ENCODE results near the gene AHDC1. TPM values are rescaled to one million over a fixed set of nuclear protein-coding genes. Genes with fewer than 3 reads are reported as not detected.

AHDC1 gene
- total RNA-seq, 1 donor from 2014 or later, result 124 TPM

DNA sequence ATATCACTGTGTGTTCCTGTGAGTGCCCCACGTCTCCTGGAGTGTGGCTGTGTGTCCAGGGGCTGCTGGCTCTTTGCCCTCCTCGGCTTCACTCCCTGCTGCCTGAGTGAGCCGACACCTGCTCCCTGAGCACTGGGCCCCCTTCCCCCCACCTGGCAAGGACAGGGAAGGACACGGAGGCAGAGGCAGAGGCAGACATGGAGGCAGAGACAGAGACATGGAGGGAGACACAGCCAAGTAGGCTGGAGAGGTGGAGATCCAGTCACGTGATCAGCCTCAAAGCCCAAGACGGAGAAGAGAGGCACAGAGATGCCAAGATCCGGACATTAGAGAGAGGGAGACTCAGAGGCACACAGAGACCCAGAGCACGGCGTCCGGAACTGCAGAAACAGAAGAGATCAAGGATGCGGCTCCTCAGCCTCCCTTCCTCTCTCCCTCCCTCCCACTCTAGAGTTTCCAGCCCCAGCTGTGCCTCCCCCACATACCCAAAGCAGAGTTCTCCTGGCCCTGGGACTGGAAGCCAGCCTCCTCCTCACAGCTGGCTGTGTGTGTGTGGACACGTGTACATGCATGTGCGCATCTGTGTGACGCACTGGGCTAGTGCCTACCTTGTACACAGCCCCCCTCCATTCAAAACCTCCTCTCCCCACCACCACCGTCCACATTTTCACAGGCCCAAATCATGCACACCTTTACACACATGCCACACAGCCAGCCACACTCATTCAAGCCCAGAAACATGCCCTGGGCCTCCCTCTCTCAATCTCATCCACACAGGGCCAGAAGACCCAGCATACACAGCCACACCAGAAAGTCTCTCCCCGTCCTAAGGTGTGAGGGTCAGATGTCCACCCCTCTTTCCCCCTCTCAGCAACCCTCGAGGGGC, 74.9 kb downstream of the AHDC1 start:
- Mint-ChIP-seq H3K9me3 (ENCODE audit: unreplicated experiment) (no peaks in the 10 kb centered on the region), H3K36me3 (ENCODE audit: unreplicated experiment) (peaks cover 28% of the 10 kb centered on the region), H3K27ac (ENCODE audit: unreplicated experiment) (peak overlapping the region; percentile 87), H3K27me3 (ENCODE audit: unreplicated experiment) (no peaks in the 10 kb centered on the region), H3K4me1 (ENCODE audit: unreplicated experiment) (peaks cover 57% of the 10 kb centered on the region), H3K4me3 (ENCODE audit: unreplicated experiment) (peak overlapping the region; percentile 24)
- no peak for DNase-seq (ENCODE audit: extremely low spot score, unreplicated experiment)
- TF ChIP-seq, protein P1, sequence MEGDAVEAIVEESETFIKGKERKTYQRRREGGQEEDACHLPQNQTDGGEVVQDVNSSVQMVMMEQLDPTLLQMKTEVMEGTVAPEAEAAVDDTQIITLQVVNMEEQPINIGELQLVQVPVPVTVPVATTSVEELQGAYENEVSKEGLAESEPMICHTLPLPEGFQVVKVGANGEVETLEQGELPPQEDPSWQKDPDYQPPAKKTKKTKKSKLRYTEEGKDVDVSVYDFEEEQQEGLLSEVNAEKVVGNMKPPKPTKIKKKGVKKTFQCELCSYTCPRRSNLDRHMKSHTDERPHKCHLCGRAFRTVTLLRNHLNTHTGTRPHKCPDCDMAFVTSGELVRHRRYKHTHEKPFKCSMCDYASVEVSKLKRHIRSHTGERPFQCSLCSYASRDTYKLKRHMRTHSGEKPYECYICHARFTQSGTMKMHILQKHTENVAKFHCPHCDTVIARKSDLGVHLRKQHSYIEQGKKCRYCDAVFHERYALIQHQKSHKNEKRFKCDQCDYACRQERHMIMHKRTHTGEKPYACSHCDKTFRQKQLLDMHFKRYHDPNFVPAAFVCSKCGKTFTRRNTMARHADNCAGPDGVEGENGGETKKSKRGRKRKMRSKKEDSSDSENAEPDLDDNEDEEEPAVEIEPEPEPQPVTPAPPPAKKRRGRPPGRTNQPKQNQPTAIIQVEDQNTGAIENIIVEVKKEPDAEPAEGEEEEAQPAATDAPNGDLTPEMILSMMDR (IDR thresholded peaks at IDR 0.05), result no peak

DNA sequence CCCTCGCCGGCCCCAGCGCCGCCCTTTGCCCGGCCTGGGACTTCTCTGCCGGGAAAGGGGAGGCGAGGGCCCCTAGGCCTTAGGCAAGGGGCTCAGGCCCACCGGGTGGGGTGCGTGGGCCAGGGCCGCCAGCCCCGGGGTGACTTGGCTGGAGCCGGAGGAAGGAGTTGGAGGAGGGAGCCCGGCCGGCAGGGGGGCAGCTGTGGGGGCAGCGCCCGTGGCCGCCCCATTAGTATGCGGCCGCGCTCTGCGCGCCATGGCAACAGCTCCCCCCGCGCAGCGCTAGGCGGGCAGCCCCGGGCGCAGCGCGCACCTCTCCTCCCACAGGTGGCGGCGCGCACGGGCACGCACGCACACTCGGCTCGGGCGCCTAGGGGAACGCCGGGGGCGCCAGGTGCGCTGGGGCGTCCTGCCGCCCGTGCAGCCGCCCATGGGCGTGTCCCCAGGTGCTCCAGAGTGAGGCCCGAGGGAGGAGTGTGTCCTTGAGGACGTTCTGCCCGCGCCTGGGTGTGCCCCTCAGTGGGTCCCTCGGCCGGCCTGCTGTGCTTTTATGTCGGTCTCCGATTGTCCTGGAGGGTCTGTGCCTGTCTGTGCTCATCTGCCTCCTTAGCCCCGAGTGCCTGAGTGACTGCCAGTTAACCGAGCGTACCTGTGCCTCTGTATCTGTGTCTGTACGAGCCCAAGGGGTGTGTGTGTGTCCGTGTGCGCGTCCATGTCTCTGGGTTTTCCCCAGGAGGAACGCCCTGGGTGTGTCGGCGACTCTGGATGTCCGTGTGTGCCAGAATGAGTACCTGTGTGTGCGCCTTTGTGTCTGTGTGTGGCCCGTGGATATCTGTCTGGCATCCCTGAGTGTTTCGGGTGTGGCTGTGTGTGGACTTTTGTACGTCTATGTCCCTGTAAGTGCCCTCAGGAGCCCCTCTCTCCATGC, 75.8 kb downstream of the AHDC1 start:
- Mint-ChIP-seq H3K27ac (ENCODE audit: unreplicated experiment) (peak overlapping the region; percentile 87), H3K4me1 (ENCODE audit: unreplicated experiment) (peaks cover 66% of the 10 kb centered on the region), H3K36me3 (ENCODE audit: unreplicated experiment) (peaks cover 19% of the 10 kb centered on the region), H3K4me3 (ENCODE audit: unreplicated experiment) (peak overlapping the region; percentile 57), H3K9me3 (ENCODE audit: unreplicated experiment) (no peaks in the 10 kb centered on the region), H3K27me3 (ENCODE audit: unreplicated experiment) (no peaks in the 10 kb centered on the region)
- TF ChIP-seq, protein P1 (IDR thresholded peaks at IDR 0.05), result no peak
- DNase-seq (ENCODE audit: extremely low spot score, unreplicated experiment), result no peak

DNA sequence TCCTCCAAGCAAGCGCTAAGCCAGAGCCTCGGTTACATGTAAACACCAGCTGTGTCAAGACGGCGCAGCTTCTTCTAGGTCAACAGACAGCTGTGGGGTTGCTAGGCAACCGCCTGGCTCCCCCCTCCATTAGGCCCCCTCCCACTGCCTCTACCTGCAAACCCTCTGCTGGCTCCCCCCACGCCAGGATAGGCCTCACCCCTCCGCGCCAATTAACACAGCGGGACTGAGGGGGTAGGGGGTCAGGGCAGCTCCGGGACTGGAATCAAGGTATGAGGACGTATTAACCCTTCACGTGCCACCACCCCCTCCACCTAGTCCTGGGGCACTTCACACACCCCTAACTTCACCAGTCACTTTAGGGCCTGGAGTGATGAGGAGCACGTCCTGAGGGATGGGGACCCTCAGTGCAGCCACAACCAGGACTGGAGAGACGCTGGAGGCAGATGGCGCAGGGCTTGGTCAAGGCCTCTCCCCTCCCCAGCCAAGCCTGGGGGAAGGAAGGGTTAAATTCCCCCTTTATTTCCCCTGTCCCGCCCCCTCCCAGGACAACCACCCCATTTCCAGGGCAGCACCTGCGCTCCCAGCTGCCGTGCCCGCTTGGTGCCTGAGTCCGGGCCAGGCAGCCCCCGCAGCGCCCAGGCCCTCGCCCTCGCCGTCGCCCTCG, 76.6 kb downstream of the AHDC1 start:
- H3K27me3 Mint-ChIP-seq (ENCODE audit: unreplicated experiment), result no peaks in the 10 kb centered on the region
- peaks cover 74% of the 10 kb centered on the region for H3K4me1 Mint-ChIP-seq (ENCODE audit: unreplicated experiment)
- TF ChIP-seq, protein P1 (IDR thresholded peaks at IDR 0.05), result no peak
- H3K27ac Mint-ChIP-seq (ENCODE audit: unreplicated experiment), result peak overlapping the region; percentile 83
- no peak for DNase-seq (ENCODE audit: extremely low spot score, unreplicated experiment)
- peaks cover 11% of the 10 kb centered on the region for H3K36me3 Mint-ChIP-seq (ENCODE audit: unreplicated experiment)
- no peak overlapping the region for H3K4me3 Mint-ChIP-seq (ENCODE audit: unreplicated experiment)
- no peaks in the 10 kb centered on the region for H3K9me3 Mint-ChIP-seq (ENCODE audit: unreplicated experiment)

DNA sequence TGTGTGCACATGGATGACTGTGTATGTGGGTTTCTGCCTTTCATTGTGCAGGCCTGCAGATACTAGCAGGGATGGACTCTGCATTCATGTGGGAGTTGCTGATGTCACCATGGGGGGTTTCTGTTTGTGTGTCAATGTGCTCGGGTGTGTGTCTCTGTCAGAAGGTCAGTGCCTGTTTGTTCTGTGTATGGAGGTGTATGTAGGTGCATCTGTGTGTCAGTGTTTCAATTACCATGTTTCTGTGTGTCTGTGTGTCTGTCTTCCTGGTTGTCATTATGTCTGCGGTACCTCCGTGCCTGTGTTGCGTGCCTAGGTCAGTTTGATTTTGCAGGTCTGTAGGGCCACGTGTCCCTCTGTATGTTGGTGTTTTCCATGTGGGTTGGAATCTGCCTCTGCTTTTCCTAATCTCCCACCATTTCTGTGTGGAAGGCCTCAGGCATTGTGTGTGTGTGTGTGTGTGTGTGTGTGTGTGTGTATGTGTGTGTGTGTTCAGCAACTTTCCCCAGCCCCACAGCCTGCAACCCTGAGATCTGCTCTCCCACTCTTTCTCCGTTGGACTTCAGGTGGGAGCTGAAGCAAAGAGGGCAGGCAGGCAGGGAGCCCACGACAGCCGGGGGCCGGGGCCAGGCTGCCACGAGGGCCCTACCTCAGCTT, 77.2 kb downstream of the AHDC1 start:
- H3K27me3 Mint-ChIP-seq (ENCODE audit: unreplicated experiment), result no peaks in the 10 kb centered on the region
- H3K4me1 Mint-ChIP-seq (ENCODE audit: unreplicated experiment), result peaks cover 75% of the 10 kb centered on the region
- peaks cover 5% of the 10 kb centered on the region for H3K36me3 Mint-ChIP-seq (ENCODE audit: unreplicated experiment)
- DNase-seq (ENCODE audit: extremely low spot score, unreplicated experiment), result no peak
- peak overlapping the region; percentile 83 for H3K27ac Mint-ChIP-seq (ENCODE audit: unreplicated experiment)
- no peak overlapping the region for H3K4me3 Mint-ChIP-seq (ENCODE audit: unreplicated experiment)
- H3K9me3 Mint-ChIP-seq (ENCODE audit: unreplicated experiment), result no peaks in the 10 kb centered on the region
- TF ChIP-seq, protein P1 (IDR thresholded peaks at IDR 0.05), result no peak
